HG02870 (cell line): Measurements from ENCODE around the gene TMEM38A.
"Not testable (repeated sequence)": the region's sequence is repeated elsewhere in the genome, so short reads cannot be mapped to it uniquely, and the experiment has no call there.

ENCODE experiments used
- ATAC-seq: cut with Tn5 transposase; IDR thresholded peaks from one replicate; pipeline ENCODE4 v1.9.1; 2021; ENCODE audit warnings: mild to moderate bottlenecking, moderate library complexity; ENCODE audit not compliant: unreplicated experiment

TMEM38A gene

GRCh38 chr19:16673839-16674238 lies 12.9 kb downstream of the TMEM38A start:
- not testable (repeated sequence) for ATAC-seq

GRCh38 chr19:16676101-16676798 lies 15.3 kb downstream of the TMEM38A start:
- no peak for ATAC-seq

- ATAC-seq: no peak
Measured at GRCh38 chr19:16677055-16677454, 16.1 kb downstream of the TMEM38A start.

GRCh38 chr19:16678498-16678897 lies 17.6 kb downstream of the TMEM38A start:
- no peak for ATAC-seq

GRCh38 chr19:16679811-16680210 lies 18.9 kb downstream of the TMEM38A start:
- no peak for ATAC-seq

GRCh38 chr19:16682539-16682938 lies 21.6 kb downstream of the TMEM38A start:
- ATAC-seq: no peak

GRCh38 chr19:16684216-16684615 lies 23.3 kb downstream of the TMEM38A start:
- ATAC-seq: no peak

- no peak for ATAC-seq
Measured at GRCh38 chr19:16688084-16688483, 27.1 kb downstream of the TMEM38A start.

GRCh38 chr19:16698914-16699313 lies 38.0 kb downstream of the TMEM38A start:
- no peak for ATAC-seq

- no peak for ATAC-seq
Measured at GRCh38 chr19:16702123-16702522, 41.2 kb downstream of the TMEM38A start.

- ATAC-seq: no peak
Measured at GRCh38 chr19:16703677-16704076, 42.7 kb downstream of the TMEM38A start.

GRCh38 chr19:16710870-16711269 lies 49.9 kb downstream of the TMEM38A start:
- ATAC-seq: not testable (repeated sequence)

GRCh38 chr19:16712295-16712694 lies 51.4 kb downstream of the TMEM38A start:
- ATAC-seq: not testable (repeated sequence)

GRCh38 chr19:16714702-16715287 lies 53.9 kb downstream of the TMEM38A start:
- no peak for ATAC-seq

GRCh38 chr19:16715611-16716010 lies 54.7 kb downstream of the TMEM38A start:
- no peak for ATAC-seq

GRCh38 chr19:16721051-16721450 lies 60.1 kb downstream of the TMEM38A start:
- ATAC-seq: no peak

- ATAC-seq: no peak
Measured at GRCh38 chr19:16722591-16722990, 61.7 kb downstream of the TMEM38A start.

GRCh38 chr19:16726916-16727315 lies 66.0 kb downstream of the TMEM38A start:
- ATAC-seq: no peak

- ATAC-seq: not testable (repeated sequence)
Measured at GRCh38 chr19:16735650-16736266, 74.8 kb downstream of the TMEM38A start.

GRCh38 chr19:16736709-16737108 lies 75.8 kb downstream of the TMEM38A start:
- no peak for ATAC-seq

- ATAC-seq: no peak
Measured at GRCh38 chr19:16737911-16738310, 77.0 kb downstream of the TMEM38A start.

- no peak for ATAC-seq
Measured at GRCh38 chr19:16739546-16739945, 78.6 kb downstream of the TMEM38A start.
